SU-DHL-6 (cell line): Measurements from ENCODE around the gene ARL13B.

Experiments used
- EZH2phosphoT487 ChIP-seq: fragments of 200-600 bp; sonication (generic), shearing (Covaris generic); conservative IDR thresholded peaks from 2 replicates; pipeline ENCODE4 v1.6.1; 2018; ENCODE audit warnings: mild to moderate bottlenecking, antibody characterized with exemption, low read length, moderate library complexity, mixed read lengths
- TF ChIP-seq, protein P1 (sequence below): fragments of 200-600 bp; sonication (generic); IDR thresholded peaks from one replicate; pipeline ENCODE4 v1.5.1; 2017; ENCODE audit warnings: antibody characterized with exemption, mild to moderate bottlenecking, low read length, moderate library complexity; ENCODE audit not compliant: insufficient read depth, poor library complexity, severe bottlenecking

DNA sequence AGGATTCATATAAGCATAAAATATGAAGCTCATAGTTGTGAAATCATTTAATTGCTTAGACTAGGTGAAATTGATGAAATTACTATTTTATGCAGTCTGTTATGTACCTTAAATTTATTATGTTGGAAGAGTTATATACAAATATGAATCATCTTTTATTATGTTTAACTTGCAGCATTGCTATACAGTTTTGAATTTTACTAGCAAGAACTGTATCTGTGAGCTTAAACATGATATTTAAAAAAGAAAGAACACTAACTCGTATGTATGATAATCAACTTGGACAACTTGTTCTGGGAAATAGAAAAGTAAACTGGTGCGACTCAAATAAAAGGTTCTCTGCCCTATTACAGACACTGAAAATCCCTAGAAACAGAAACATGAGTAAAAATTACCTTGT is 46.7 kb downstream of the ARL13B start:
- no peak for TF ChIP-seq EZH2phosphoT487
- TF ChIP-seq, protein P1, sequence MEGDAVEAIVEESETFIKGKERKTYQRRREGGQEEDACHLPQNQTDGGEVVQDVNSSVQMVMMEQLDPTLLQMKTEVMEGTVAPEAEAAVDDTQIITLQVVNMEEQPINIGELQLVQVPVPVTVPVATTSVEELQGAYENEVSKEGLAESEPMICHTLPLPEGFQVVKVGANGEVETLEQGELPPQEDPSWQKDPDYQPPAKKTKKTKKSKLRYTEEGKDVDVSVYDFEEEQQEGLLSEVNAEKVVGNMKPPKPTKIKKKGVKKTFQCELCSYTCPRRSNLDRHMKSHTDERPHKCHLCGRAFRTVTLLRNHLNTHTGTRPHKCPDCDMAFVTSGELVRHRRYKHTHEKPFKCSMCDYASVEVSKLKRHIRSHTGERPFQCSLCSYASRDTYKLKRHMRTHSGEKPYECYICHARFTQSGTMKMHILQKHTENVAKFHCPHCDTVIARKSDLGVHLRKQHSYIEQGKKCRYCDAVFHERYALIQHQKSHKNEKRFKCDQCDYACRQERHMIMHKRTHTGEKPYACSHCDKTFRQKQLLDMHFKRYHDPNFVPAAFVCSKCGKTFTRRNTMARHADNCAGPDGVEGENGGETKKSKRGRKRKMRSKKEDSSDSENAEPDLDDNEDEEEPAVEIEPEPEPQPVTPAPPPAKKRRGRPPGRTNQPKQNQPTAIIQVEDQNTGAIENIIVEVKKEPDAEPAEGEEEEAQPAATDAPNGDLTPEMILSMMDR, result no peak
